GM12878 (cell line): ENCODE data around the gene ACACA. TPM values are rescaled to one million over a fixed set of nuclear protein-coding genes. Genes with fewer than 3 reads are reported as not detected.

Source experiments
- BRCA1 ChIP-seq: IDR thresholded peaks from 2 replicates; pipeline ENCODE4 v1.6.1; 2011; ENCODE audit warnings: low read depth, low read length, improper control_type of control experiment
- CEBPB ChIP-seq, 2 experiments: fragments of 150-350 bp in 1 of 2; IDR thresholded peaks; 2 replicates each; pipeline ENCODE4 v1.6.1; 2012 to 2014; ENCODE audit warnings: low read depth in 2 of 2, low read length in 2 of 2, borderline replicate concordance in 1 of 2, inconsistent platforms in 1 of 2
- CHD1 ChIP-seq: IDR thresholded peaks from 2 replicates; pipeline ENCODE4 v1.6.1; 2012; ENCODE audit warnings: low read depth, low read length, improper control_type of control experiment
- NFYB ChIP-seq: IDR thresholded peaks from 2 replicates; pipeline ENCODE4 v1.6.1; 2011; ENCODE audit warnings: low read depth, mild to moderate bottlenecking, low read length, improper control_type of control experiment, moderate library complexity; ENCODE audit not compliant: insufficient read depth
- SREBF2 ChIP-seq: IDR thresholded peaks from 2 replicates; pipeline ENCODE4 v1.6.1; 2012; ENCODE audit warnings: mild to moderate bottlenecking, low read length
- TARDBP ChIP-seq: IDR thresholded peaks from 2 replicates; pipeline ENCODE4 v1.6.1; 2016; ENCODE audit warnings: borderline replicate concordance
- ZNF217 ChIP-seq: fragments of 450-650 bp; IDR thresholded peaks from 2 replicates; pipeline ENCODE4 v1.6.1; 2017; ENCODE audit warnings: antibody characterized with exemption, mild to moderate bottlenecking
- ZSCAN29 ChIP-seq: fragments of 450-650 bp; IDR thresholded peaks from 2 replicates; pipeline ENCODE4 v1.6.1; 2017; ENCODE audit warnings: mild to moderate bottlenecking, moderate library complexity
- polyA plus RNA-seq, 11 experiments: library from polyadenylated mRNA; depleted of rRNA in 4 of 11; unstranded in 6 of 11; stranded (reverse) in 5 of 11; fragments of >200 nt; fragmentation: Nextera tagmentation in 4 of 11; fragmentation: Illumina TruSeq in 1 of 11; extraction: Ambion mirVana in 4 of 11; extraction: Trizol in 1 of 11; gene quantifications; 1 replicate in 1 of 11; 2 replicates in 10 of 11; pipeline versions ENCODE4 v1.2.1 to v1.2.3, GENCODE V29; 2011 to 2016; ENCODE audit warnings: inconsistent platforms in 2 of 11, missing spikeins in 2 of 11, low read depth in 1 of 11
- total RNA-seq, 4 experiments: library from RNA; depleted of rRNA in 3 of 4; stranded (reverse); fragments of >200 nt in 3 of 4; fragmentation: Illumina TruSeq in 1 of 4; extraction: Trizol in 1 of 4; gene quantifications; 2 replicates each; pipeline versions ENCODE4 v1.2.1 to v1.2.3, GENCODE V29; 2013 to 2021
- TF ChIP-seq, protein P1 (sequence below): fragments of 450-650 bp; IDR thresholded peaks from 2 replicates; pipeline ENCODE4 v1.6.1; 2016; ENCODE audit warnings: mild to moderate bottlenecking, moderate library complexity, borderline replicate concordance
- TF ChIP-seq, protein P2 (sequence below): fragments of 450-650 bp; IDR thresholded peaks from 2 replicates; pipeline ENCODE4 v1.6.1; 2017; ENCODE audit warnings: low read depth, mild to moderate bottlenecking, moderate library complexity

Gene ACACA
- total and polyA plus RNA-seq, 10 of the 15 experiments (the other 5 are each of a cell fraction or from before 2014, with no cell fraction given), result 12.9 to 74.2 (median 32.0) TPM

DNA sequence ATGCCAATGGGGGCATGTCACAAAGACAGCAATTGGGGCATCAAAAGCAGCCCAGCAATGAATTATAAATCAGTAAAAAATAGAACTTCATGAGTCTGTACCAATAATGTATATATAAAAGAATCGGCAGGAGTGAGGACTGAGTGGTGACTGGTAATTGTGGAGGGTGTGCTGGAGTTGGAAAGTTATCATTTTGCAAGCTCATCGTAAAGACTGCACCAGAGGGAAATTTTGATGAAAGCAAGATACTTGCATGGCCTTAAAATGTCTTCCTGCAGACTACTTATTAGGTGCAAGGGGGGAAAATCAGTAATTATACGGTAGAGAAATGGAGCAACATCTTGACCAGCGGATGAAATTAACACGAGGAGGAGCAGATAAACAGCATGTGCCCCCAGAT lies 319.0 kb downstream of the ACACA start (continued):
- TF ChIP-seq, protein P1, sequence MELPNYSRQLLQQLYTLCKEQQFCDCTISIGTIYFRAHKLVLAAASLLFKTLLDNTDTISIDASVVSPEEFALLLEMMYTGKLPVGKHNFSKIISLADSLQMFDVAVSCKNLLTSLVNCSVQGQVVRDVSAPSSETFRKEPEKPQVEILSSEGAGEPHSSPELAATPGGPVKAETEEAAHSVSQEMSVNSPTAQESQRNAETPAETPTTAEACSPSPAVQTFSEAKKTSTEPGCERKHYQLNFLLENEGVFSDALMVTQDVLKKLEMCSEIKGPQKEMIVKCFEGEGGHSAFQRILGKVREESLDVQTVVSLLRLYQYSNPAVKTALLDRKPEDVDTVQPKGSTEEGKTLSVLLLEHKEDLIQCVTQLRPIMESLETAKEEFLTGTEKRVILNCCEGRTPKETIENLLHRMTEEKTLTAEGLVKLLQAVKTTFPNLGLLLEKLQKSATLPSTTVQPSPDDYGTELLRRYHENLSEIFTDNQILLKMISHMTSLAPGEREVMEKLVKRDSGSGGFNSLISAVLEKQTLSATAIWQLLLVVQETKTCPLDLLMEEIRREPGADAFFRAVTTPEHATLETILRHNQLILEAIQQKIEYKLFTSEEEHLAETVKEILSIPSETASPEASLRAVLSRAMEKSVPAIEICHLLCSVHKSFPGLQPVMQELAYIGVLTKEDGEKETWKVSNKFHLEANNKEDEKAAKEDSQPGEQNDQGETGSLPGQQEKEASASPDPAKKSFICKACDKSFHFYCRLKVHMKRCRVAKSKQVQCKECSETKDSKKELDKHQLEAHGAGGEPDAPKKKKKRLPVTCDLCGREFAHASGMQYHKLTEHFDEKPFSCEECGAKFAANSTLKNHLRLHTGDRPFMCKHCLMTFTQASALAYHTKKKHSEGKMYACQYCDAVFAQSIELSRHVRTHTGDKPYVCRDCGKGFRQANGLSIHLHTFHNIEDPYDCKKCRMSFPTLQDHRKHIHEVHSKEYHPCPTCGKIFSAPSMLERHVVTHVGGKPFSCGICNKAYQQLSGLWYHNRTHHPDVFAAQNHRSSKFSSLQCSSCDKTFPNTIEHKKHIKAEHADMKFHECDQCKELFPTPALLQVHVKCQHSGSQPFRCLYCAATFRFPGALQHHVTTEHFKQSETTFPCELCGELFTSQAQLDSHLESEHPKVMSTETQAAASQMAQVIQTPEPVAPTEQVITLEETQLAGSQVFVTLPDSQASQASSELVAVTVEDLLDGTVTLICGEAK, result no peak
- TF ChIP-seq ZNF217 (no peak), ZSCAN29 (no peak), SREBF2 (no peak), TARDBP (no peak), CHD1 (no peak), BRCA1 (no peak), CEBPB (IDR thresholded peaks at IDR 0.05; ENCODE audit: borderline replicate concordance in 1 of 2, low read depth in 2 of 2, low read length in 2 of 2) (no peak), NFYB (no peak)
- TF ChIP-seq, protein P2, sequence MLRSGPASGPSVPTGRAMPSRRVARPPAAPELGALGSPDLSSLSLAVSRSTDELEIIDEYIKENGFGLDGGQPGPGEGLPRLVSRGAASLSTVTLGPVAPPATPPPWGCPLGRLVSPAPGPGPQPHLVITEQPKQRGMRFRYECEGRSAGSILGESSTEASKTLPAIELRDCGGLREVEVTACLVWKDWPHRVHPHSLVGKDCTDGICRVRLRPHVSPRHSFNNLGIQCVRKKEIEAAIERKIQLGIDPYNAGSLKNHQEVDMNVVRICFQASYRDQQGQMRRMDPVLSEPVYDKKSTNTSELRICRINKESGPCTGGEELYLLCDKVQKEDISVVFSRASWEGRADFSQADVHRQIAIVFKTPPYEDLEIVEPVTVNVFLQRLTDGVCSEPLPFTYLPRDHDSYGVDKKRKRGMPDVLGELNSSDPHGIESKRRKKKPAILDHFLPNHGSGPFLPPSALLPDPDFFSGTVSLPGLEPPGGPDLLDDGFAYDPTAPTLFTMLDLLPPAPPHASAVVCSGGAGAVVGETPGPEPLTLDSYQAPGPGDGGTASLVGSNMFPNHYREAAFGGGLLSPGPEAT, result no peak
